ENCODE measurements around the gene CACNG5.

CACNG5 gene

GRCh38 chr17:66920435-66920834, 85.5 kb downstream of the CACNG5 start:
- no peak overlapping the region for H3K27ac ChIP-seq (ENCODE audit: low read depth, low read length)
- no peak overlapping the region for H3K14ac ChIP-seq (ENCODE audit: low read length)
- peaks cover 3% of the 10 kb centered on the region for H3K9me3 ChIP-seq (ENCODE audit: insufficient read depth, low read depth, low read length)
- no peaks in the 10 kb centered on the region for H3K4me1 ChIP-seq (ENCODE audit: control insufficient read depth in 1 of 2, insufficient read depth in 2 of 2, low read length in 2 of 2)
- no peak overlapping the region for H3K9ac ChIP-seq (ENCODE audit: low read length)
- H3K4me3 ChIP-seq (ENCODE audit: low read depth, low read length): no peak overlapping the region
- no peak overlapping the region for H2BK120ac ChIP-seq (ENCODE audit: insufficient read depth, low read length, poor library complexity)
- H3K27me3 ChIP-seq (ENCODE audit: insufficient read depth, low read length): no peaks in the 10 kb centered on the region
- no peaks in the 10 kb centered on the region for H3K79me2 ChIP-seq (ENCODE audit: control insufficient read depth, insufficient read depth, low read length, poor library complexity)
- H2BK12ac ChIP-seq (ENCODE audit: low read length): no peak overlapping the region
- no peaks in the 10 kb centered on the region for H3K36me3 ChIP-seq (ENCODE audit: control insufficient read depth in 1 of 2, insufficient read depth in 2 of 2, low read length in 2 of 2)
- WGBS (ENCODE audit: extremely low coverage, insufficient coverage, insufficient read length): no CpG with 5 or more reads among the region's 9 CpGs
- H2BK5ac ChIP-seq (ENCODE audit: low read depth, low read length, poor library complexity): no peak overlapping the region
- H2AK5ac ChIP-seq (ENCODE audit: low read length): no peak overlapping the region
- no peaks in the 10 kb centered on the region for H3K79me1 ChIP-seq (ENCODE audit: low read length)
- H4K12ac ChIP-seq (ENCODE audit: low read depth, low read length): no peak overlapping the region
- H3K18ac ChIP-seq (ENCODE audit: low read length): no peak overlapping the region
- no peak overlapping the region for H2AFZ ChIP-seq (ENCODE audit: insufficient read depth, low read length, poor library complexity)
- H4K91ac ChIP-seq (ENCODE audit: low read depth, low read length): no peak overlapping the region
- DNase-seq: no peak
- H3K4me2 ChIP-seq (ENCODE audit: low read length): no peak overlapping the region
- no peak overlapping the region for H3K23ac ChIP-seq (ENCODE audit: low read length)
- H4K8ac ChIP-seq (ENCODE audit: low read depth, low read length): no peak overlapping the region
- H3K4ac ChIP-seq (ENCODE audit: low read depth, low read length): no peak overlapping the region

- Histone ChIP-seq H3K79me2 (ENCODE audit: control insufficient read depth, insufficient read depth, low read length, poor library complexity) (no peaks in the 10 kb centered on the region), H4K12ac (ENCODE audit: low read depth, low read length) (no peak overlapping the region)
Observed at GRCh38 chr17:66920950-66921349, 86.0 kb downstream of the CACNG5 start.

DNA sequence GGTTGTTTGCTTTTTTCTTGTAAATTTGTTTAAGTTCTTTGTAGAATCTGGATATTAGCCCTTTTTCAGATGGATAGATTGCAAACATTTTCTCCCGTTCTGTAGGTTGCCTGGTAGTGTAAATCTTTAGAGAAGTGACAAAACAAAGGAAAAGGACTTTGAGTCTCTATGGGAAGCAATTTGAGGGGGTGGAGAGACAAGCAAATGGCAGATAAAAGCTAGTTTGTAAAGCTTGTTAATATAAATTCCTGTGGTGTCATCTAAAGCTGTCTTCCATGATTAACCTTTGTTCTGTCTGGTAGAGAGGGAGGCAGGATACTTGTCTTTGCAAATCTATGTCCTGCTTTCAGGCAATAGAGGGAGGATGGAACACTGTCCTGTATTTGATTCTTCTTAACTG, 89.0 kb downstream of the CACNG5 start:
- Histone ChIP-seq H2BK120ac (ENCODE audit: insufficient read depth, low read length, poor library complexity) (no peak overlapping the region), H2AFZ (ENCODE audit: insufficient read depth, low read length, poor library complexity) (no peak overlapping the region)
- DNase-seq: no peak

More at GRCh38 chr17:66920950-66921349, 86.0 kb downstream of the CACNG5 start:
- H2AK5ac ChIP-seq (ENCODE audit: low read length): no peak overlapping the region
- no peak overlapping the region for H3K14ac ChIP-seq (ENCODE audit: low read length)
- no peak overlapping the region for H3K23ac ChIP-seq (ENCODE audit: low read length)
- no peak overlapping the region for H2BK5ac ChIP-seq (ENCODE audit: low read depth, low read length, poor library complexity)
- peaks cover 3% of the 10 kb centered on the region for H3K9me3 ChIP-seq (ENCODE audit: insufficient read depth, low read depth, low read length)
- no peak overlapping the region for H4K91ac ChIP-seq (ENCODE audit: low read depth, low read length)
- no peak overlapping the region for H3K4me2 ChIP-seq (ENCODE audit: low read length)
- H3K9ac ChIP-seq (ENCODE audit: low read length): no peak overlapping the region
- no peaks in the 10 kb centered on the region for H3K79me1 ChIP-seq (ENCODE audit: low read length)
- H3K4me1 ChIP-seq (ENCODE audit: control insufficient read depth in 1 of 2, insufficient read depth in 2 of 2, low read length in 2 of 2): no peaks in the 10 kb centered on the region
- no CpG with 5 or more reads among the region's 4 CpGs for WGBS (ENCODE audit: extremely low coverage, insufficient coverage, insufficient read length)
- no peak overlapping the region for H2BK120ac ChIP-seq (ENCODE audit: insufficient read depth, low read length, poor library complexity)
- H2BK12ac ChIP-seq (ENCODE audit: low read length): no peak overlapping the region
- no peaks in the 10 kb centered on the region for H3K36me3 ChIP-seq (ENCODE audit: control insufficient read depth in 1 of 2, insufficient read depth in 2 of 2, low read length in 2 of 2)
- H3K4ac ChIP-seq (ENCODE audit: low read depth, low read length): no peak overlapping the region
- H2AFZ ChIP-seq (ENCODE audit: insufficient read depth, low read length, poor library complexity): no peak overlapping the region
- no peak for DNase-seq
- H3K18ac ChIP-seq (ENCODE audit: low read length): no peak overlapping the region
- H4K8ac ChIP-seq (ENCODE audit: low read depth, low read length): no peak overlapping the region
- H3K27ac ChIP-seq (ENCODE audit: low read depth, low read length): no peak overlapping the region
- no peaks in the 10 kb centered on the region for H3K27me3 ChIP-seq (ENCODE audit: insufficient read depth, low read length)
- no peak overlapping the region for H3K4me3 ChIP-seq (ENCODE audit: low read depth, low read length)

DNA sequence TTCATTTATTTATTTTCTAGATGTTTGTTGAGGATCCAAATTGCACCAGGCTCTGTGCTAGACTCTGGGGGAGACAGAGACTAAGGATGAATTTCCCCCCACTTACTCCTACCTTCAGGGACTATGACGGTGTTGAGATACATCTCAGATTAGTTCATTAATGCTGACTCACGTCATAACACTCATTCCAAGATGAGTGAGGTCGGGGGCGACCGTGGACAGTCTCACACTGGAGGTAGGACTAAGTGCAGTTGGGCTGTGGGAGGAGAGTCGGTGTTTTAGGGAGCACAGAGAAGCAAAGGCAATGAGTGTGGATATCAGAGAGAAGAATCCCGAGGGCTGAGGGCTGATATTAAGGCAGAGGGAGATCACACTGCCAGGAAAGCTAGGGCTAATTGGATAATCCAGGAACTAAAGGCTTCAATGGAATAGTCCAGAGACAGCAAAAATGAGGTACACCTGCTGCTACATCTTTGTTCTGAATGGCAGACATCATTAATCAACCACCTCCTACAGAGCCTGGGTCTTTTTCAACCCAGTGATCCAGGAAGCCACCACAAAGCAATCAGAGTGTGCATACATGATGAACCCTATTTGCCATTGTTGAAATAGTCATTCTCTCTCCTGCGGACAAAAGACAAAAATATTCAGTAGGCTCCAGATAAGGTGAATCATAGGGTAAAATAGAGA, 91.0 kb downstream of the CACNG5 start:
- H3K4me2 ChIP-seq (ENCODE audit: low read length): no peak overlapping the region
- no peak overlapping the region for H2BK120ac ChIP-seq (ENCODE audit: insufficient read depth, low read length, poor library complexity)
- H3K27me3 ChIP-seq (ENCODE audit: insufficient read depth, low read length): no peaks in the 10 kb centered on the region
- H2BK5ac ChIP-seq (ENCODE audit: low read depth, low read length, poor library complexity): no peak overlapping the region
- DNase-seq: no peak
- H3K27ac ChIP-seq (ENCODE audit: low read depth, low read length): no peak overlapping the region
- H3K4me3 ChIP-seq (ENCODE audit: low read depth, low read length): no peak overlapping the region
- no peak overlapping the region for H2AFZ ChIP-seq (ENCODE audit: insufficient read depth, low read length, poor library complexity)
- H2AK5ac ChIP-seq (ENCODE audit: low read length): no peak overlapping the region
- H4K12ac ChIP-seq (ENCODE audit: low read depth, low read length): no peak overlapping the region
- no peak overlapping the region for H4K91ac ChIP-seq (ENCODE audit: low read depth, low read length)
- WGBS (ENCODE audit: extremely low coverage, insufficient coverage, insufficient read length): no CpG with 5 or more reads among the region's 8 CpGs
- H2BK12ac ChIP-seq (ENCODE audit: low read length): no peak overlapping the region
- H3K9me3 ChIP-seq (ENCODE audit: insufficient read depth, low read depth, low read length): peaks cover 3% of the 10 kb centered on the region
- H3K4me1 ChIP-seq (ENCODE audit: control insufficient read depth in 1 of 2, insufficient read depth in 2 of 2, low read length in 2 of 2): no peaks in the 10 kb centered on the region
- no peaks in the 10 kb centered on the region for H3K36me3 ChIP-seq (ENCODE audit: control insufficient read depth in 1 of 2, insufficient read depth in 2 of 2, low read length in 2 of 2)
- no peaks in the 10 kb centered on the region for H3K79me1 ChIP-seq (ENCODE audit: low read length)
- H3K4ac ChIP-seq (ENCODE audit: low read depth, low read length): no peak overlapping the region
- H4K8ac ChIP-seq (ENCODE audit: low read depth, low read length): no peak overlapping the region
- H3K14ac ChIP-seq (ENCODE audit: low read length): no peak overlapping the region
- H3K18ac ChIP-seq (ENCODE audit: low read length): no peak overlapping the region
- H3K79me2 ChIP-seq (ENCODE audit: control insufficient read depth, insufficient read depth, low read length, poor library complexity): no peaks in the 10 kb centered on the region
- H3K23ac ChIP-seq (ENCODE audit: low read length): no peak overlapping the region
- H3K9ac ChIP-seq (ENCODE audit: low read length): no peak overlapping the region

More for the DNA sequence above, 89.0 kb downstream of the CACNG5 start:
- Histone ChIP-seq H4K12ac (ENCODE audit: low read depth, low read length) (no peak overlapping the region), H3K4ac (ENCODE audit: low read depth, low read length) (no peak overlapping the region), H3K14ac (ENCODE audit: low read length) (no peak overlapping the region), H3K79me2 (ENCODE audit: control insufficient read depth, insufficient read depth, low read length, poor library complexity) (no peaks in the 10 kb centered on the region), H4K91ac (ENCODE audit: low read depth, low read length) (no peak overlapping the region), H3K9ac (ENCODE audit: low read length) (no peak overlapping the region), H3K4me2 (ENCODE audit: low read length) (no peak overlapping the region), H2BK5ac (ENCODE audit: low read depth, low read length, poor library complexity) (no peak overlapping the region), H3K79me1 (ENCODE audit: low read length) (no peaks in the 10 kb centered on the region), H3K4me1 (ENCODE audit: control insufficient read depth in 1 of 2, insufficient read depth in 2 of 2, low read length in 2 of 2) (no peaks in the 10 kb centered on the region), H3K18ac (ENCODE audit: low read length) (no peak overlapping the region), H3K4me3 (ENCODE audit: low read depth, low read length) (no peak overlapping the region), H2AK5ac (ENCODE audit: low read length) (no peak overlapping the region), H2BK12ac (ENCODE audit: low read length) (no peak overlapping the region), H3K27me3 (ENCODE audit: insufficient read depth, low read length) (no peaks in the 10 kb centered on the region), H3K9me3 (ENCODE audit: insufficient read depth, low read depth, low read length) (peaks cover 3% of the 10 kb centered on the region), H3K27ac (ENCODE audit: low read depth, low read length) (no peak overlapping the region), H3K23ac (ENCODE audit: low read length) (no peak overlapping the region), H3K36me3 (ENCODE audit: control insufficient read depth in 1 of 2, insufficient read depth in 2 of 2, low read length in 2 of 2) (no peaks in the 10 kb centered on the region), H4K8ac (ENCODE audit: low read depth, low read length) (no peak overlapping the region)
- WGBS (ENCODE audit: extremely low coverage, insufficient coverage, insufficient read length): no CpG with 5 or more reads among the region's 1 CpG

Measured in trophoblast cell (in vitro differentiated cells and primary cell).